SK-N-MC (cell line): ENCODE results near the gene CADPS.

Source experiments
- EZH2 ChIP-seq: fragments of 200-600 bp; sonication (generic); IDR thresholded peaks from one replicate; pipeline ENCODE4 v1.6.1; 2017; ENCODE audit warnings: antibody characterized with exemption
- FOXP2 ChIP-seq: optimal IDR thresholded peaks from 2 replicates; pipeline ENCODE3; 2011; ENCODE audit warnings: mild to moderate bottlenecking, moderate library complexity; ENCODE audit not compliant: insufficient read depth; ENCODE audit errors: extremely low read length, control extremely low read depth
- POLR2AphosphoS5 ChIP-seq: IDR thresholded peaks from 2 replicates; pipeline ENCODE4 v1.6.1; 2012; ENCODE audit warnings: mild to moderate bottlenecking, low read depth, low read length, borderline replicate concordance

- no peak for TF ChIP-seq POLR2AphosphoS5
- no peak for TF ChIP-seq EZH2
- no peak for TF ChIP-seq FOXP2
These were observed 373.9 kb downstream of the CADPS start for GRCh38 chr3:62501289-62501668.
